Adrenal gland (tissue), 5 donors: Measurements from ENCODE around the gene MICB.

Experiments used
- CTCF ChIP-seq, 6 experiments: fragments of 450-650 bp in 4 of 6; fragments of 200-600 bp in 2 of 6; sonication (generic) in 1 of 6; IDR thresholded peaks; 1 replicate in 5 of 6; 2 replicates in 1 of 6; pipeline versions ENCODE4 v1.5.1 to v1.8.0; 2016 to 2021; ENCODE audit warnings: antibody characterized with exemption in 6 of 6, mild to moderate bottlenecking in 2 of 6, moderate library complexity in 1 of 6
- POLR2A ChIP-seq, 2 donors: fragments of 450-650 bp; IDR thresholded peaks; one replicate each; pipeline ENCODE4 v1.6.1; 2017; ENCODE audit warnings: antibody characterized with exemption in 2 of 2, mild to moderate bottlenecking in 2 of 2, moderate library complexity in 1 of 2
- donor health status: DM: no; HTN: no; CAD: no.

- TF ChIP-seq CTCF (IDR thresholded peaks at IDR 0.05) (no peak), POLR2A (IDR thresholded peaks at IDR 0.05) (no peak)
Observed at GRCh38 chr6:31528307-31528777, 30.4 kb downstream of the MICB start.
